Body of pancreas (tissue), 4 donors: ENCODE results near the gene UBE2I.

ENCODE experiments used
- POLR2A ChIP-seq, 3 donors: fragments of 450-650 bp; IDR thresholded peaks; one replicate each; pipeline ENCODE4 v1.6.1; 2016; ENCODE audit warnings: antibody characterized with exemption in 3 of 3, mild to moderate bottlenecking in 2 of 3
- TF ChIP-seq, protein P1 (sequence below), 7 experiments: fragments of 450-650 bp in 4 of 7; fragments of 200-600 bp in 3 of 7; sonication (generic) in 3 of 7; IDR thresholded peaks; one replicate each; pipeline ENCODE4 v1.5.1; 2016 to 2019; ENCODE audit warnings: antibody characterized with exemption in 7 of 7

DNA sequence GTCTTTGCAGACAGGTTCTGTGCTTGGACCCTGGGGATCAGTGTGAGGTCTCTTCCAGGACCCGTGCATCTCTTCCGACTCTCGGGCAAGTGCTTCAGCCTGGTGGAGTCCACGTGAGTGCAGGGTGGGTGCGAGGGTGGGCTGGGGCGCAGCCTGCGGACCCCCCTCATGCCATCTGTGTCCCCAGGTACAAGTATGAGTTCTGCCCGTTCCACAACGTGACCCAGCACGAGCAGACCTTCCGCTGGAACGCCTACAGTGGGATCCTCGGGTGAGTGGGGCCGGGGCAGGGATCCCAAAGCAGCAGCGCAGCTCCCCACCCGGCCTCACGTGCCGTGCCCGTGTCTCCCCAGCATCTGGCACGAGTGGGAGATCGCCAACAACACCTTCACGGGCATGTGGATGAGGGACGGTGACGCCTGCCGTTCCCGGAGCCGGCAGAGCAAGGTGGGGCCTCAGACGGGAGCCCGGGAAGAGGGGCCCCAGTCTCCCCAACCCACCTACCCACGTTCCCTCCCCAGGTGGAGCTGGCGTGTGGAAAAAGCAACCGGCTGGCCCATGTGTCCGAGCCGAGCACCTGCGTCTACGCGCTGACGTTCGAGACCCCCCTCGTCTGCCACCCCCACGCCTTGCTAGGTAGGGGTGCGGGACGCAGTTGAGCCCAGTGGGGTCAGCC lies 52.4 kb downstream of the UBE2I start:
- TF ChIP-seq, protein P1, sequence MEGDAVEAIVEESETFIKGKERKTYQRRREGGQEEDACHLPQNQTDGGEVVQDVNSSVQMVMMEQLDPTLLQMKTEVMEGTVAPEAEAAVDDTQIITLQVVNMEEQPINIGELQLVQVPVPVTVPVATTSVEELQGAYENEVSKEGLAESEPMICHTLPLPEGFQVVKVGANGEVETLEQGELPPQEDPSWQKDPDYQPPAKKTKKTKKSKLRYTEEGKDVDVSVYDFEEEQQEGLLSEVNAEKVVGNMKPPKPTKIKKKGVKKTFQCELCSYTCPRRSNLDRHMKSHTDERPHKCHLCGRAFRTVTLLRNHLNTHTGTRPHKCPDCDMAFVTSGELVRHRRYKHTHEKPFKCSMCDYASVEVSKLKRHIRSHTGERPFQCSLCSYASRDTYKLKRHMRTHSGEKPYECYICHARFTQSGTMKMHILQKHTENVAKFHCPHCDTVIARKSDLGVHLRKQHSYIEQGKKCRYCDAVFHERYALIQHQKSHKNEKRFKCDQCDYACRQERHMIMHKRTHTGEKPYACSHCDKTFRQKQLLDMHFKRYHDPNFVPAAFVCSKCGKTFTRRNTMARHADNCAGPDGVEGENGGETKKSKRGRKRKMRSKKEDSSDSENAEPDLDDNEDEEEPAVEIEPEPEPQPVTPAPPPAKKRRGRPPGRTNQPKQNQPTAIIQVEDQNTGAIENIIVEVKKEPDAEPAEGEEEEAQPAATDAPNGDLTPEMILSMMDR (IDR thresholded peaks at IDR 0.05) = no peak
- no peak for TF ChIP-seq POLR2A (IDR thresholded peaks at IDR 0.05)
